ENCODE measurements around the gene KDM5B. TPM values are rescaled to one million over a fixed set of nuclear protein-coding genes. Genes with fewer than 3 reads are reported as not detected.

Gene KDM5B
- total and polyA plus RNA-seq, 9 of the 15 experiments (the other 6 are each of a cell fraction or from before 2014, with no cell fraction given): 15.4 to 90.6 (median 57.1) TPM

GRCh38 chr1:202810615-202811295 lies 2.5 kb upstream of the KDM5B start, which contains the start of gene PCAT6 (continued):
- peak; percentile 25; the same call in 1 of the 2 replicates for TF ChIP-seq STAT5A (IDR thresholded peaks at IDR 0.05; ENCODE audit: borderline replicate concordance, low read length)
- TF ChIP-seq FOXM1 (IDR thresholded peaks at IDR 0.05; ENCODE audit: low read depth): peak; percentile 47; the same call in 1 of the 2 replicates
- 0 out of 2 replicates have a peak, but pooled peaks have one; percentile 23 for TF ChIP-seq FOXM1 (CRISPR knock-in tag; IDR thresholded peaks at IDR 0.05; ENCODE audit: low read depth)
- TF ChIP-seq FOXJ3 (CRISPR knock-in tag; IDR thresholded peaks at IDR 0.05): no peak
- peak; percentile 57 for TF ChIP-seq RB1 (IDR thresholded peaks at IDR 0.05; ENCODE audit: low read depth)
- peak in 1 of 2 experiments; percentile 40; a peak in 1 of 4 replicates for TF ChIP-seq SRF (CRISPR knock-in tag; IDR thresholded peaks at IDR 0.05)
- TF ChIP-seq FOXP4 (CRISPR knock-in tag; IDR thresholded peaks at IDR 0.05; ENCODE audit: borderline replicate concordance): no peak
- TF ChIP-seq POLR2B (IDR thresholded peaks at IDR 0.05; ENCODE audit: low read depth, partially characterized antibody): peak; percentile 83
- TF ChIP-seq CBX5 (IDR thresholded peaks at IDR 0.05; ENCODE audit: borderline replicate concordance, low read depth): no peak
- TF ChIP-seq HLTF (IDR thresholded peaks at IDR 0.05): peak; percentile 48; the same call in 1 of the 2 replicates
- 0 out of 2 replicates have a peak, but pooled peaks have one; percentile 3 for TF ChIP-seq NFE2 (IDR thresholded peaks at IDR 0.05; ENCODE audit: low read depth)
- peak; percentile 85 for TF ChIP-seq JUN (IDR thresholded peaks at IDR 0.05; ENCODE audit: borderline replicate concordance, low read depth, low read length)
- no peak for TF ChIP-seq JUN (CRISPR knock-in tag; IDR thresholded peaks at IDR 0.05; ENCODE audit: borderline replicate concordance)
- peak; percentile 28; the same call in 1 of the 2 replicates for TF ChIP-seq ZHX1 (conservative IDR thresholded peaks at IDR 0.05; ENCODE audit: low read length)
- TF ChIP-seq SIN3A (IDR thresholded peaks at IDR 0.05; ENCODE audit: borderline replicate concordance in 2 of 2, control insufficient read depth in 1 of 2, low read depth in 2 of 2, low read length in 2 of 2): peak; percentile 100
- peak in 1 of 2 experiments; percentile 75; a peak in 2 of 4 replicates for TF ChIP-seq TBL1XR1 (IDR thresholded peaks at IDR 0.05; ENCODE audit: low read length in 2 of 2)
- no peak for TF ChIP-seq ZNF212 (CRISPR knock-in tag; IDR thresholded peaks at IDR 0.05)
- peak; percentile 22; the same call in 1 of the 2 replicates for TF ChIP-seq ELF1 (tag; IDR thresholded peaks at IDR 0.05)
- TF ChIP-seq NKRF (IDR thresholded peaks at IDR 0.05; ENCODE audit: borderline replicate concordance): peak; percentile 98
- peak; percentile 41; the same call in 1 of the 2 replicates for TF ChIP-seq NFRKB (IDR thresholded peaks at IDR 0.05; ENCODE audit: low read depth)
- no peak for TF ChIP-seq ZZZ3 (IDR thresholded peaks at IDR 0.05)

Data from K562 (cell line).